ENCODE results near the gene CACFD1. TPM values are rescaled to one million over a fixed set of nuclear protein-coding genes. Genes with fewer than 3 reads are reported as not detected.

CACFD1 gene
- total and polyA plus RNA-seq, 2 of the 13 experiments (the other 11 are each of a cell fraction or from before 2014, with no cell fraction given): 13.8 to 14.6 TPM

DNA sequence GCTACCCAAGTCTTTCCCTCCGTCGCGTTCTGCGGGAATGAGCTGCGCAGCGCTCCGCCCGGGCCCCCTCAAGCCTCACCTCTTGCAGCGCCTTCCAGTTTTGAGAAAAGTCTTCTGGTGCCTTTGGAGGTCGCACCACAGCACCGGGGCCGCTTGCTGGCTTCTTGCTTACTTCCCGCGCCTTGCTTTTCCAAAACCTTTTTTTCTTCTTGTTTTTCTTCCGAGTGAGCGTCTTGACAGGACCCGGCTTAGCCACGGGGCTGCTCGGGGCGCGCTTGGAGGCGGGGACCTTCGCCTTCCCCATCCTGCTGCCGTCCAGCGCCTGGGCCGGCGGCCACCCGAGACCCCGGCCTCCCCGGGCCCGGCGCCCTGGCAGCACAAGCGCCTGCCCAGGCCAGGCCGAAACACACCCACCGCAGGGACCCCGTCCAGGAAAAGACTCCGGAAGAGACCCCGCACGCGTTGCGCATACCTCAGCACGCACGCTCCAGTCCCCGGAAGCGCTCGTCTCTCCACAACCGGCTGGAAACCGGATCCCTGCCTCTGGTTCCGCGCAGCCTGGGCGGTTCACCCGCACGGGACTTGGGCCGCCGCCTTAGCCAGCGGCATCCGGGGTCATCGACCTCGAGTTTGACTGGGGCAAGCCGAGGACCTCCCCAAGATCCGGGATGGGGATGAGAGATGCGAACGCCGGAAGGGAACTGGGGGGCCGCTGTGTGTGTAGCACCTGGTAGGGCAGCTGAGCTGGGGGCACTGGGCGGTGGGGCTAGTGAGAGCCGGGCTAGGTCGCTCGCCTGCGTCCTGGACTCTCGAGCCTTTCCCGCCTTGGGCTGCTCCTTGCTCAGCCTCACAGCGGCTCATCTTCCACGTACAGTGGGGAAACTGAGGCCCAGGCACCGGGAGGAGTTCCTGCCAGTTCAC, 42.0 kb upstream of the CACFD1 start, which contains the start of gene REXO4 (continued):
- TF ChIP-seq HOXA5 (CRISPR knock-in tag; IDR thresholded peaks at IDR 0.05): peak; percentile 71; the same call in 1 of the 2 replicates
- TF ChIP-seq, protein P1, sequence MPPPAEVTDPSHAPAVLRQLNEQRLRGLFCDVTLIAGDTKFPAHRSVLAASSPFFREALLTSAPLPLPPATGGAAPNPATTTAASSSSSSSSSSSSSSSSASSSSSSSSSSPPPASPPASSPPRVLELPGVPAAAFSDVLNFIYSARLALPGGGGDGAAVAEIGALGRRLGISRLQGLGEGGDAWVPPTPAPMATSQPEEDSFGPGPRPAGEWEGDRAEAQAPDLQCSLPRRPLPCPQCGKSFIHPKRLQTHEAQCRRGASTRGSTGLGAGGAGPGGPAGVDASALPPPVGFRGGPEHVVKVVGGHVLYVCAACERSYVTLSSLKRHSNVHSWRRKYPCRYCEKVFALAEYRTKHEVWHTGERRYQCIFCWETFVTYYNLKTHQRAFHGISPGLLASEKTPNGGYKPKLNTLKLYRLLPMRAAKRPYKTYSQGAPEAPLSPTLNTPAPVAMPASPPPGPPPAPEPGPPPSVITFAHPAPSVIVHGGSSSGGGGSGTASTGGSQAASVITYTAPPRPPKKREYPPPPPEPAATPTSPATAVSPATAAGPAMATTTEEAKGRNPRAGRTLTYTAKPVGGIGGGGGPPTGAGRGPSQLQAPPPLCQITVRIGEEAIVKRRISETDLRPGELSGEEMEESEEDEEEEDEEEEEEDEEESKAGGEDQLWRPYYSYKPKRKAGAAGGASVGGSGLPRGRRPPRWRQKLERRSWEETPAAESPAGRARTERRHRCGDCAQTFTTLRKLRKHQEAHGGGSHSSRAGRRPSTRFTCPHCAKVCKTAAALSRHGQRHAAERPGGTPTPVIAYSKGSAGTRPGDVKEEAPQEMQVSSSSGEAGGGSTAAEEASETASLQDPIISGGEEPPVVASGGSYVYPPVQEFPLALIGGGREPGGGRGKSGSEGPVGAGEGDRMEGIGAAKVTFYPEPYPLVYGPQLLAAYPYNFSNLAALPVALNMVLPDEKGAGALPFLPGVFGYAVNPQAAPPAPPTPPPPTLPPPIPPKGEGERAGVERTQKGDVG (CRISPR knock-in tag; IDR thresholded peaks at IDR 0.05; ENCODE audit: borderline replicate concordance): no peak
- no peak for TF ChIP-seq ZNF256 (CRISPR knock-in tag; conservative IDR thresholded peaks at IDR 0.05)
- peak; percentile 51; the same call in 1 of the 2 replicates for TF ChIP-seq RAD21 (CRISPR knock-in tag; IDR thresholded peaks at IDR 0.05)
- TF ChIP-seq KLF9 (CRISPR knock-in tag; IDR thresholded peaks at IDR 0.05; ENCODE audit: low read depth): peak; percentile 86
- TF ChIP-seq ZNF841 (CRISPR knock-in tag; IDR thresholded peaks at IDR 0.05; ENCODE audit: borderline replicate concordance): peak; percentile 89; the same call in 1 of the 2 replicates
- TF ChIP-seq ZNF616 (CRISPR knock-in tag; IDR thresholded peaks at IDR 0.05; ENCODE audit: low read depth): no peak
- TF ChIP-seq, protein P2, sequence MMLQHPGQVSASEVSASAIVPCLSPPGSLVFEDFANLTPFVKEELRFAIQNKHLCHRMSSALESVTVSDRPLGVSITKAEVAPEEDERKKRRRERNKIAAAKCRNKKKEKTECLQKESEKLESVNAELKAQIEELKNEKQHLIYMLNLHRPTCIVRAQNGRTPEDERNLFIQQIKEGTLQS (CRISPR knock-in tag; IDR thresholded peaks at IDR 0.05): no peak
- peak; percentile 70 to 80 for TF ChIP-seq NR2F1 (CRISPR knock-in tag; IDR thresholded peaks at IDR 0.05)
- TF ChIP-seq ZNF746 (CRISPR knock-in tag; IDR thresholded peaks at IDR 0.05): no peak
- TF ChIP-seq ZNF430 (CRISPR knock-in tag; IDR thresholded peaks at IDR 0.05): peak; percentile 76
- TF ChIP-seq AKAP8 (CRISPR knock-in tag; IDR thresholded peaks at IDR 0.05): peak; percentile 70; the same call in 1 of the 2 replicates
- no peak for TF ChIP-seq ZNF224 (CRISPR knock-in tag; IDR thresholded peaks at IDR 0.05)
- TF ChIP-seq FOXM1 (CRISPR knock-in tag; IDR thresholded peaks at IDR 0.05): 0 out of 2 replicates have a peak, but pooled peaks have one; percentile 15
- no peak for TF ChIP-seq ZNF44 (CRISPR knock-in tag; IDR thresholded peaks at IDR 0.05)
- TF ChIP-seq, protein P3, sequence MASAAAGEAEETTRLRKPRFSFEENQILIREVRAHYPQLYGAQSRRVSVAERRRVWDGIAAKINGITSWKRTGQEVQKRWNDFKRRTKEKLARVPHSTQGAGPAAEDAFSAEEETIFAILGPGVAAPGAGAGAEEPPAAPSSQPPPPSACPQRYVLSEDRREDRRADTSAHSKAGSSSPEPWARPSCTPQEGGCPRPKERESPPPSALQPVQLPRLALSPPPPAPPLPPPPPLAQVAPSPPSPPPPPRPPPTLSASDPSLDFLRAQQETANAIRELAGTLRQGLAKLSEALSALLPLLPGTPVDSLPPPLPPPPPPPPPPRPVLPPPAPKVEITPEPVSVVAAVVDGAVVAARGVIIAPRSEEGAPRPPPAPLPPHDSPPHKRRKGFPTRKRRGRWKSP (CRISPR knock-in tag; IDR thresholded peaks at IDR 0.05): peak; percentile 70; the same call in 1 of the 2 replicates
- no peak for TF ChIP-seq RARG (CRISPR knock-in tag; IDR thresholded peaks at IDR 0.05; ENCODE audit: low read depth)
- TF ChIP-seq ZFP36L1 (CRISPR knock-in tag; IDR thresholded peaks at IDR 0.05): no peak; the same call in 1 of the 2 replicates
- TF ChIP-seq, protein P4, sequence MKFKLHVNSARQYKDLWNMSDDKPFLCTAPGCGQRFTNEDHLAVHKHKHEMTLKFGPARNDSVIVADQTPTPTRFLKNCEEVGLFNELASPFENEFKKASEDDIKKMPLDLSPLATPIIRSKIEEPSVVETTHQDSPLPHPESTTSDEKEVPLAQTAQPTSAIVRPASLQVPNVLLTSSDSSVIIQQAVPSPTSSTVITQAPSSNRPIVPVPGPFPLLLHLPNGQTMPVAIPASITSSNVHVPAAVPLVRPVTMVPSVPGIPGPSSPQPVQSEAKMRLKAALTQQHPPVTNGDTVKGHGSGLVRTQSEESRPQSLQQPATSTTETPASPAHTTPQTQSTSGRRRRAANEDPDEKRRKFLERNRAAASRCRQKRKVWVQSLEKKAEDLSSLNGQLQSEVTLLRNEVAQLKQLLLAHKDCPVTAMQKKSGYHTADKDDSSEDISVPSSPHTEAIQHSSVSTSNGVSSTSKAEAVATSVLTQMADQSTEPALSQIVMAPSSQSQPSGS (CRISPR knock-in tag; IDR thresholded peaks at IDR 0.05): peak; percentile 76
- peak; percentile 98 for TF ChIP-seq KDM5A (IDR thresholded peaks at IDR 0.05; ENCODE audit: borderline replicate concordance, low read length)
- TF ChIP-seq, protein P5, sequence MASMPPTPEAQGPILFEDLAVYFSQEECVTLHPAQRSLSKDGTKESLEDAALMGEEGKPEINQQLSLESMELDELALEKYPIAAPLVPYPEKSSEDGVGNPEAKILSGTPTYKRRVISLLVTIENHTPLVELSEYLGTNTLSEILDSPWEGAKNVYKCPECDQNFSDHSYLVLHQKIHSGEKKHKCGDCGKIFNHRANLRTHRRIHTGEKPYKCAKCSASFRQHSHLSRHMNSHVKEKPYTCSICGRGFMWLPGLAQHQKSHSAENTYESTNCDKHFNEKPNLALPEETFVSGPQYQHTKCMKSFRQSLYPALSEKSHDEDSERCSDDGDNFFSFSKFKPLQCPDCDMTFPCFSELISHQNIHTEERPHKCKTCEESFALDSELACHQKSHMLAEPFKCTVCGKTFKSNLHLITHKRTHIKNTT (CRISPR knock-in tag; IDR thresholded peaks at IDR 0.05): no peak
- no peak for TF ChIP-seq ZNF562 (CRISPR knock-in tag; IDR thresholded peaks at IDR 0.05; ENCODE audit: borderline replicate concordance)

Data from HepG2 (cell line).